ENCODE measurements around the gene ATF3. TPM values are rescaled to one million over a fixed set of nuclear protein-coding genes. Genes with fewer than 3 reads are reported as not detected.
A peak's percentile ranks its signal among the peaks of the same experiment; 100 is the strongest.

Gene ATF3
- total and polyA plus RNA-seq, 7 donors, result 3.2 to 162 (median 29.4) TPM

- Histone ChIP-seq H3K4me1 (peaks cover 0 to 39% (median 25%) of the 10 kb centered on the region in 4 donors), H3K27ac (peak overlapping the region; percentile 59 to 84 (median 70)), H3K36me3 (no peaks in the 10 kb centered on the region), H3K9me3 (no peaks in the 10 kb centered on the region), H3K27me3 (no peaks in the 10 kb centered on the region), H3K4me3 (peak overlapping the region; percentile 36 to 64 (median 57))
- intact Hi-C loops (cut with DNase I), result loop anchor here (1.0 to 5.0 kb wide), 5 partner anchors 35 to 332 kb away; no protein-coding TSS in a partner anchor
- 14 to 20% methylated on average over 37 of the region's 37 CpGs for WGBS, 2 donors
- DNase-seq, result peak; percentile 90
- TF ChIP-seq POLR2A (IDR thresholded peaks at IDR 0.05) (no peak), POLR2AphosphoS5 (IDR thresholded peaks at IDR 0.05) (peak in 2 of 4 donors; percentile 3 to 32), CTCF (IDR thresholded peaks at IDR 0.05) (peak; percentile 83 to 95 (median 94))
Observed at GRCh38 chr1:212665241-212666115, 56.9 kb downstream of the ATF3 start.

- intact Hi-C loops (cut with DNase I), result loop anchor here (5.0 kb wide), 2 partner anchors 54 to 331 kb away; no protein-coding TSS in a partner anchor
- DNase-seq, result no peak
- Histone ChIP-seq H3K9me3 (no peaks in the 10 kb centered on the region), H3K4me3 (no peak overlapping the region), H3K4me1 (peaks cover 0 to 42% (median 26%) of the 10 kb centered on the region in 4 donors), H3K36me3 (no peaks in the 10 kb centered on the region), H3K27me3 (no peaks in the 10 kb centered on the region), H3K27ac (no peak overlapping the region)
- WGBS, 2 donors, result 80 to 85% methylated on average over 10 of the region's 10 CpGs
- TF ChIP-seq POLR2AphosphoS5 (IDR thresholded peaks at IDR 0.05) (no peak), POLR2A (IDR thresholded peaks at IDR 0.05) (no peak), CTCF (IDR thresholded peaks at IDR 0.05) (no peak), EP300 (IDR thresholded peaks at IDR 0.05) (no peak)
Observed at GRCh38 chr1:212666116-212666775, 57.7 kb downstream of the ATF3 start.

- TF ChIP-seq POLR2AphosphoS5 (IDR thresholded peaks at IDR 0.05) (peak in 2 of 4 donors; percentile 30 to 76), CTCF (IDR thresholded peaks at IDR 0.05) (no peak), EP300 (IDR thresholded peaks at IDR 0.05) (peak in 1 of 4 donors; percentile 35), POLR2A (IDR thresholded peaks at IDR 0.05) (no peak)
- Histone ChIP-seq H3K9me3 (no peaks in the 10 kb centered on the region), H3K36me3 (no peaks in the 10 kb centered on the region), H3K27me3 (no peaks in the 10 kb centered on the region), H3K4me1 (peaks cover 0 to 50% (median 32%) of the 10 kb centered on the region in 4 donors), H3K4me3 (peak overlapping the region in 1 of 4 donors; percentile 7), H3K27ac (peak overlapping the region; percentile 56 to 75 (median 72))
- WGBS, 2 donors, result 71 to 83% methylated on average over 9 of the region's 9 CpGs
- intact Hi-C loops (cut with DNase I), result loop anchor here (5.0 kb wide), 2 partner anchors 55 to 330 kb away; no protein-coding TSS in a partner anchor
- DNase-seq, result no peak
Observed at GRCh38 chr1:212667223-212668139, 58.9 kb downstream of the ATF3 start.

- no peaks in the 10 kb centered on the region for H3K9me3 ChIP-seq
- TF ChIP-seq POLR2A (IDR thresholded peaks at IDR 0.05) (no peak), EP300 (IDR thresholded peaks at IDR 0.05) (no peak), POLR2AphosphoS5 (IDR thresholded peaks at IDR 0.05) (no peak), CTCF (IDR thresholded peaks at IDR 0.05) (no peak)
- H3K36me3 ChIP-seq, result no peaks in the 10 kb centered on the region
- H3K4me1 ChIP-seq, result peaks cover 0 to 50% (median 32%) of the 10 kb centered on the region in 4 donors
- H3K4me3 ChIP-seq, result no peak overlapping the region
- 85 to 88% methylated on average over 5 of the region's 5 CpGs for WGBS, 2 donors
- H3K27me3 ChIP-seq, result no peaks in the 10 kb centered on the region
- peak overlapping the region; percentile 56 to 75 (median 72) for H3K27ac ChIP-seq
- intact Hi-C loops (cut with DNase I), result loop anchor here (5.0 kb wide), 2 partner anchors 56 to 329 kb away; no protein-coding TSS in a partner anchor
- no peak for DNase-seq
Observed at GRCh38 chr1:212668477-212668876, 59.9 kb downstream of the ATF3 start.
